NCI-H1930 (cell line): ENCODE measurements around the gene DACT2.

Source experiments
- DNase-seq, 2 experiments: peaks; one replicate each; lab custom pipeline; 2025; lab: John Stamatoyannopoulos, UW

Gene DACT2

GRCh38 chr6:168261234-168261633, 58.3 kb downstream of the DACT2 start:
- DNase-seq, result no peak

- DNase-seq, result no peak
Observed at GRCh38 chr6:168260420-168260987, 59.1 kb downstream of the DACT2 start.

GRCh38 chr6:168258795-168259194, 60.8 kb downstream of the DACT2 start:
- DNase-seq, result no peak

GRCh38 chr6:168256940-168257339, 62.6 kb downstream of the DACT2 start:
- DNase-seq, result no peak
